ENCODE results near the gene WDR83.
"Not testable (repeated sequence)": the region's sequence is repeated elsewhere in the genome, so short reads cannot be mapped to it uniquely, and the experiment has no call there.

WDR83 gene

DNA sequence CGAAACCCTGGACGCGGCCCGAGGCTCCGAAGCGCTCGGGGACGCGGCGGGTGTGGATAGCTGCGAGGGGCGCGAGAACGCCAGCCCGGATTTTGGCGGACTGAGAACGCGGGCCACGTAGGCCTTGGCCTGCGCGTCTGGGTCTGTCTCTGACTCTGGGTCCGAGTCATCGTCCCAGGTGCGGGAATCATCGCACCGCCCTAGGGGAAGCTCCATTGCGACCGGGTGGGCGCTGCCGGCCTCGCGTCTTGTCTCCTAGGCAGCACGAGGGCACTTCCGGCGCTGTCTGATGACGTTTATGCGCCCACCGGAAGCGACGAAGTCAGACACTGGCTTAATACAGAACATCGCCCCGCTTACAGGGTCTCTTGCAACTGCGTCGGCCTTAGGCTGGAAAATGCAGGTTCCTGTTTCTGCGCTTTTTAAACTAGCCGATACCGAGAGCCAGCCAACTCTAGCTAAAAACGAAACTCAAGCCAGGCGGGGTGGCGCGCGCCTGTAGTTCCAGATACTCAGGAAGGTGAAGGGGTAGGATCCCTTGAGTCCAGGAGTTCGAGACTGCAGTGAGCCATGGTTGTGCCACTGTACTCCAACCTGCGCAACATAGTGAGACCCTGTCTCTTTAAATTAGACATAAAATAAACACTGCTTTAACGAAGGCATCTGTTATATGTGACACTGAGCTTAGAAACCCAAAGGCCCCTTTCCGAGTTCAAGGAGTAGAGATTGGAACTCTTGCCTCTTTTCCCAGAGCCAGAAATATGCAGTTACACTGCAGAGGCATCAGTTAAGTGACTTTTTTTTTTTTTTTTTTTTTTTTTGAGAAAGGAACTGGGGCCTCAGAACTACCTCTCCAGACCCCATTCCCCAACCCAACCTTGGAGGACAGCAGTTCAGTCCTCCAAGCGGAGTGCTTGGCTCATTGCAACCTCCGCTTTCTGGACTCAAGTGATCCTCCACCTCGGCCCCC is 30.0 kb downstream of the WDR83 start, which contains the start of gene FBXW9:
Gene FBXW9, minus strand, starts transcription at position 266 of the 970 bp plus-strand sequence. Its CDS starts 50 bp downstream, at position 216.
- TF ChIP-seq, protein P1, sequence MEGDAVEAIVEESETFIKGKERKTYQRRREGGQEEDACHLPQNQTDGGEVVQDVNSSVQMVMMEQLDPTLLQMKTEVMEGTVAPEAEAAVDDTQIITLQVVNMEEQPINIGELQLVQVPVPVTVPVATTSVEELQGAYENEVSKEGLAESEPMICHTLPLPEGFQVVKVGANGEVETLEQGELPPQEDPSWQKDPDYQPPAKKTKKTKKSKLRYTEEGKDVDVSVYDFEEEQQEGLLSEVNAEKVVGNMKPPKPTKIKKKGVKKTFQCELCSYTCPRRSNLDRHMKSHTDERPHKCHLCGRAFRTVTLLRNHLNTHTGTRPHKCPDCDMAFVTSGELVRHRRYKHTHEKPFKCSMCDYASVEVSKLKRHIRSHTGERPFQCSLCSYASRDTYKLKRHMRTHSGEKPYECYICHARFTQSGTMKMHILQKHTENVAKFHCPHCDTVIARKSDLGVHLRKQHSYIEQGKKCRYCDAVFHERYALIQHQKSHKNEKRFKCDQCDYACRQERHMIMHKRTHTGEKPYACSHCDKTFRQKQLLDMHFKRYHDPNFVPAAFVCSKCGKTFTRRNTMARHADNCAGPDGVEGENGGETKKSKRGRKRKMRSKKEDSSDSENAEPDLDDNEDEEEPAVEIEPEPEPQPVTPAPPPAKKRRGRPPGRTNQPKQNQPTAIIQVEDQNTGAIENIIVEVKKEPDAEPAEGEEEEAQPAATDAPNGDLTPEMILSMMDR (IDR thresholded peaks at IDR 0.05; ENCODE audit: low read depth, low read length) = no peak
- H3K27ac ChIP-seq = peak within 1 kb of the TSS; percentile 74
- no peaks in the 10 kb centered on the region for H3K9me3 ChIP-seq (ENCODE audit: severe bottlenecking)
- peak within 1 kb of the TSS; percentile 66 for H3K4me3 ChIP-seq (ENCODE audit: low read depth, low read length)
- no peaks in the 10 kb centered on the region for H3K27me3 ChIP-seq (ENCODE audit: insufficient read depth, low read depth, severe bottlenecking)
- DNase-seq = peak; percentile 96
- H3K36me3 ChIP-seq = peaks cover 26% of the 10 kb centered on the region

DNA sequence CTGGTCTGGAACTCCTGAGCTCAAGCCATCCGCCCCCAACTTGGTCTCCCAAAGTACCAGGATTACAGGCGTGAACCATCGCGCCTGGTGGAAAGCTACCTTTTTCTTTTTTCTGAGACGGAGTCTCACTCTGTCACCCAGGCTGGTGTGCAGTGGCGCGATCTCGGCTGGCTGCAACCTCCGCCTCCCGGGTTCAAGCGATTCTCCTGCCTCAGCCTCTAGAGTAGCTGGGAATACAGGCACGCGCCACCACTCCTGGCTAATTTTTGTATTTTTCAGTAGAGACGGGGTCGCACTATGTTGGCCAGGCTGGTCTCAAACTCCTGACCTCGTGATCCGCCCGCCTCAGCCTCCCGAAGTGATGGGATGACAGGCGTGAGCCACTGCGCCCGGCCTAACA is 30.8 kb downstream of the WDR83 start:
- not testable (repeated sequence) for H3K4me3 ChIP-seq (ENCODE audit: low read depth, low read length); H3K27ac ChIP-seq; DNase-seq; H3K9me3 ChIP-seq (ENCODE audit: severe bottlenecking); H3K27me3 ChIP-seq (ENCODE audit: insufficient read depth, low read depth, severe bottlenecking)
- peaks cover 34% of the 10 kb centered on the region for H3K36me3 ChIP-seq

DNA sequence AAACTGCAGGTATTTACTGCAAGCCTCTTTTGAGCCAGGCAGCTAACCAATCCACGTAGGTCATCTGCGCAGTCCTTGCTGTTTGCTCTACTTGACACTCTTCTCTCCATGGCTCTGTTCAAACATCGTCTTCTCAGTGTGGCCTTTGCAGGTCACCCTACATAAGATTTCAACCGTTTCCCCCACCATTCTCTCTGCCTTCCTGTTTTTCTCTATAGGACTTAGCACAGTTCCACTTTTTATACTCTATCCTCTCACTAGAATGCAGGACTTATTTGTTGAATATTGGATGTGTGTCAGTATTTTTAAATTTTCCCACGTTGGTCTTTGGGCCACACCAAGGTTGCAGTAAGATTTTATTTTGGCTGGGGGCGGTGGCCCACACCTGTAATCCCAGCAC is 31.5 kb downstream of the WDR83 start:
- no peak overlapping the region for H3K27ac ChIP-seq
- H3K9me3 ChIP-seq (ENCODE audit: severe bottlenecking) = no peaks in the 10 kb centered on the region
- TF ChIP-seq, protein P1 (IDR thresholded peaks at IDR 0.05; ENCODE audit: low read depth, low read length) = no peak
- DNase-seq = no peak
- no peak overlapping the region for H3K4me3 ChIP-seq (ENCODE audit: low read depth, low read length)
- H3K27me3 ChIP-seq (ENCODE audit: insufficient read depth, low read depth, severe bottlenecking) = no peaks in the 10 kb centered on the region
- peaks cover 41% of the 10 kb centered on the region for H3K36me3 ChIP-seq

DNA sequence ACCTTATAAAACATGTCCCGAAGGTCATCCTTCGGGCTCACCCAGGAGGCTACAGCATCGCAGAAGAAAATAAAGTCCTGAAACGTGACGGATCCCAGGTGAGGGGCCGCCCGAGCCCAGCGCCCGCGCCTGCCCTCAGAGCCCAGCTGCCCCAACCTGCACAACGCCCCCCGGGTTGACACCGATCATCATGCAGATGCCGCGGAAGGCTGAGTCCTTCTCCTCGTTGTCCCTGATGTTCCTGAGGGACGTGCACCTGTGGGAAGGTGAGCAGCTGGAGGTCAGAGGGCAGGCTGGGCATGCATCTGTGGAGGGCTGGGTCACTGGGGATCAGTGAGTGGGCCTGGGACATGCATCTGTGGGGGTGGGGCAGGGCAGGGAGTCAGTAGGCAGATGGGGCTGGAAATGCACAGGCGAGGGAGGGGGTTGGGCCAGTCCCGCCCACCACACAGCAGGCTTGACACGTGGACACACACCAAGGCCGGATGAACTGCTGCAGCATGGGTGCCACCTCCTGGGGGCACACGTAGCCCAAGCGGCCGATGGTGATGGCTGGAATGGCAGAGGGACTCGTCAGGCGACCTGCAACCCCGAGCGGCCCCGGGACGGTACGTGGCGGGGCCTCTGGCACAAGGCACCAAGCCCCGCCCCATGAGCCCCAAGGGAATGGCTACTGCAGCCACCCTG is 35.1 kb downstream of the WDR83 start:
- TF ChIP-seq, protein P1 (IDR thresholded peaks at IDR 0.05; ENCODE audit: low read depth, low read length) = no peak
- DNase-seq = peak; percentile 55
- peaks cover 77% of the 10 kb centered on the region for H3K36me3 ChIP-seq

DNA sequence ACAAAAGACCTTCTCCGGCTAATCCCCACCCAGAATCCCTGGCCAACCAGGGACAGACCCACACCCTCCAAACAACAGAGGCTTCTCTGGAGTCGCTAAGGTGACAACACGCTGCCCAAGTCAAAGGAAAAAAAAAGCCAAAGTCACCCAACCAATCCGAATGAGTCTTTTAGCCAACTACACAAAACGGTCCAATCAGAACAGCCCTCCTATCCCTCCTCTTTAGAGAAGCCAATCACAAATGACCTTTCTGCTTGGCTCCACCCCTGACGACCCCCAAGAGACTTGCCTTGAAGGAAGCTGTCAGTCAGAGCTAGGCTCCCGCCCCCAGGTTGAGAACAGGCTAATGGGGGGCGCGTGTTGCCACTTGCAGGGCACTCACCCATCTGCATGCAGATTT is 36.4 kb downstream of the WDR83 start:
- DNase-seq = peak; percentile 75
- Histone ChIP-seq H3K27me3 (ENCODE audit: insufficient read depth, low read depth, severe bottlenecking) (no peaks in the 10 kb centered on the region), H3K9me3 (ENCODE audit: severe bottlenecking) (no peaks in the 10 kb centered on the region), H3K36me3 (peaks cover 82% of the 10 kb centered on the region), H3K27ac (peak overlapping the region; percentile 50; the same call in 1 of the 2 replicates), H3K4me3 (ENCODE audit: low read depth, low read length) (no peak overlapping the region)
- TF ChIP-seq, protein P1 (IDR thresholded peaks at IDR 0.05; ENCODE audit: low read depth, low read length) = no peak

More for the DNA sequence above, 35.1 kb downstream of the WDR83 start:
- no peaks in the 10 kb centered on the region for H3K27me3 ChIP-seq (ENCODE audit: insufficient read depth, low read depth, severe bottlenecking)
- H3K9me3 ChIP-seq (ENCODE audit: severe bottlenecking) = no peaks in the 10 kb centered on the region
- H3K4me3 ChIP-seq (ENCODE audit: low read depth, low read length) = no peak overlapping the region
- no peak overlapping the region for H3K27ac ChIP-seq

DNA sequence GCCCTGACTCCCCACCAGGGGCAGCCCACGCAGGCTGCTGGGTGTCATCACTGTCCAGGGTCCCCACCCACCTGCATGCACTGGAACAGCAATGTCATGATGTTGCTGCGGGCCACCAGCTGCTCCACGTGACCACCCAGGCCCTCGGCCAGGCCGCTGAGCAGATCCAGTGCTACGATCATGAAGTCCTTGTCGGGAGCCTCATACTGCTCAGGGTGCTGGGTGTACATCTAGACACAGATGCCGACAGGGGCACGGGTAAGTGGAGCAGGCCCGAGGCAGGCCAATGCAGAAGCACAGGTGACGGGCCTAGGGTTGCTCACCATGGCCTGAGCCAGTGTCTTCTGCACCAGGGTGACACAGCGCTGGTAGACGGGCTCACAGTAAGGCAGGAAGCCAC is 38.6 kb downstream of the WDR83 start:
- Histone ChIP-seq H3K27me3 (ENCODE audit: insufficient read depth, low read depth, severe bottlenecking) (no peaks in the 10 kb centered on the region), H3K4me3 (ENCODE audit: low read depth, low read length) (no peak overlapping the region), H3K9me3 (ENCODE audit: severe bottlenecking) (no peaks in the 10 kb centered on the region), H3K27ac (no peak overlapping the region), H3K36me3 (peaks cover 86% of the 10 kb centered on the region)
- TF ChIP-seq, protein P1 (IDR thresholded peaks at IDR 0.05; ENCODE audit: low read depth, low read length) = no peak
- DNase-seq = no peak

Data from WERI-Rb-1 (cell line).